ENCODE data around the gene SAMHD1. TPM values are rescaled to one million over a fixed set of nuclear protein-coding genes. Genes with fewer than 3 reads are reported as not detected.
A peak's percentile ranks its signal among the peaks of the same experiment; 100 is the strongest.
"Not testable (repeated sequence)": the region's sequence is repeated elsewhere in the genome, so short reads cannot be mapped to it uniquely, and the experiment has no call there.

The SAMHD1 gene
- total RNA-seq: 22.9 TPM

DNA sequence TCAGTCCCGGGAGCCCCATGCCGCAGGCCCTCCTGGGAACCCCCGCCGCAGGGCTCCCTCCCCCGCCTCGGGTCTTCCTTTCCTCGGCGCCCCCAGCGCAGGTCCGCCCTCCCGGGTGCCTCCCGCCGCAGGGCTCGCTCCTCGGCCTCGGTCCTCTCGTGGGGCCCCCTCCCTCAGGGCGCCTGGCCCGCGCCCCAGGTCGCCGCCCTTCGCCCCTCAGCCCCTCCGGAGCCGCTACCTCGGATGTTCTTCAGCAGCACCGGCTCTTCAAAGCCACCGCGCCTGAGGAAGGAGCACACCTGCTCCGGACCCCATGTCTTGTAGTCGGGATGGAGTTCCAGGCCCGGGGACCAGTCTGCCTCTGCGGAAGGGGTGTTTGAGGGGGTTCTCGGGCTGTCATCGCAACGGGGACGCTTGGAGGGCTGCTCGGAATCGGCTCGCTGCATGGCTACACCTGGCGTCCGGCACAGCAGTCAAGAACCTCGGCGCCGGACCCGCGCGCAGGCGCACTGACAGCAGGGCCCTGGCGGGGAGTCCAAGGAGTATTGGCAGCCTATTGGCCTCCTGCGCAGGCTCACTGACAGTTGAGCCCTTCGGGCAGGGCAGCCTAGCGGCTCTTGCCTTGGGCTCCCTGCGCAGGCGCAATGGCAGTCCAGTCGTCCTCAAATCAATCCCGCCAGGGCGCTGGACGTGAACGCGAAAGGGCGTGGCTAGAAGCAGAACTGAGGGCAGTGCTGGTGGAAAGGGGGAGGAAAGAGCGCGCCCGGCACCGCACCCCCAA lies at the start of gene SAMHD1:
TSS of gene SAMHD1 (minus strand) at position 511 of the 781 bp plus-strand sequence. CDS start at position 446, 65 bp downstream.
- DNase-seq (ENCODE audit: low read depth in 2 of 3, low spot score in 2 of 3): peak; percentile 68 to 85 (median 83)

DNA sequence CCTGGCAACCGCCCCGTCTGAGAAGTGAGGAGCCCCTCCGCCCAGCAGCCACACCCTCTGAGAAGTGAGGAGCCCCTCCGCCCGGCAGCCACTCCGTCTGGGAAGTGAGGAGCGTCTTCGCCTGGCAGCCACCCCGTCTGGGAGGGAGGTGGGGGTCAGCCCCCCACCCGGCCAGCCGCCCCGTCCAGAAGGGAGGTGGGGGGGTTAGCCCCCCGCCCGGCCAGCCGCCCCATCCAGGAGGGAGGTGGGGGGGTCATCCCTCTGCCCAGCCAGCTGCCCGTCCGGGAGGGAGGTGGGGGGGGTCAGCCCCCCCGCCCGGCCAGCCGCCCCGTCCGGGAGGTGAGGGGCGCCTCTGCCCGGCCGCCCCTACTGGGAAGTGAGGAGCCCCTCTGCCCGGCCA lies 48.7 kb upstream of the SAMHD1 start:
- DNase-seq (ENCODE audit: low read depth in 2 of 3, low spot score in 2 of 3): not testable (repeated sequence)

DNA sequence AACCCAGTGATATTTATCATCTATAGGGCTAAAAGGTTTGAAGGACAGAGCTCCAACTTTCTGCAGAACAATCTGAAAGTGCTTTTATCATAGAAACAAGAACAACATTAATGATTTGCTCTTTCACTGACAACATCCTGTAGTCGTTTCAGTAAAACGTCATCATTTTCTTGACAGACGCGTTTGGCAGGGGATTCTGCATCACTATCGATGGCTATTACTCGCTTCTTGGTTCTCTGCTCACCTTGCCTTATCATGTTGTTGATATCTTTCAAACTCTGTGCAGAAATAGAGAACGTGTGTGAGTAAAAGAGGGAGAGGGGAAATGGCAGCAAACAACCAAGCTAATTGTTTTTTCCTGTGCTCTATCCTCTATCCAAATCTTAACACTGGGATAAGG lies 47.1 kb upstream of the SAMHD1 start:
- DNase-seq (ENCODE audit: low read depth in 2 of 3, low spot score in 2 of 3): no peak

DNA sequence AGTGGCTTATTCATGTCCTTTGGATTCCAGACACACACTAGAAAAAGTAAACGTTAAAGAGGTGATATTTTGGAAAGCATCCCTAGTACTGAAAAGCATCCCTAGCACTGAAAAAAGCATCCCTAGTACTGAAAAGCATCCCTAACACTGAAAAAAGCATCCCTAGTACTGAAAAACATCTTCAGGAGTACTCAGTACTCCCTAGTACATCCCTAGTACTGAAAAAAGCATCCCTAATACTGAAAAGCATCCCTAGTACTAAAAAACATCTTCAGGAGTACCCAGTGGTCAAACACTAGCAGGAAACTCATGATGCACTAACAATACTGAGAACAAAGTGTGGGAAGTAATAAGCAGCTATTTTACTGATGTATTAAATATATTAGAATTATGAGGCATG lies 45.6 kb upstream of the SAMHD1 start:
- DNase-seq (ENCODE audit: low read depth in 2 of 3, low spot score in 2 of 3): no peak

DNA sequence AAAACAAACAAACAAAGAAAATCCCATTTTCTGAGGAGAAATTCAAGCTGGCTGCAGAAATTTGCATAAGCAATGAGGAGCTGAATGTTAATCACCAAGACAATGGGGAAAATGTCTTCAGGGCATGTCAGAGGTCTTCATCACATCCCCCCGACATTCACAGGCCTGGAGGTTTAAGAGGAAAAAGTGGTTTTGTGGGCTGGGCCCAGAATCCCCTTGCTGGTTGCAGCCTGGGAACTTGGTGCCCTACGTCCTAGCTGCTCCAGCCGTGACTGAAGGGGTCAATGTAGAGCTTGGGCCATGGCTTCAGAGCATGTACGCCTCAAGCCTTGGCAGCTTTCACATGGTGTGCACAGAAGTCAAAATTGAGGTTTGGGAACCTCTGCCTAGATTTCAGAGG lies 42.7 kb upstream of the SAMHD1 start:
- DNase-seq (ENCODE audit: low read depth in 2 of 3, low spot score in 2 of 3): not testable (repeated sequence)

DNA sequence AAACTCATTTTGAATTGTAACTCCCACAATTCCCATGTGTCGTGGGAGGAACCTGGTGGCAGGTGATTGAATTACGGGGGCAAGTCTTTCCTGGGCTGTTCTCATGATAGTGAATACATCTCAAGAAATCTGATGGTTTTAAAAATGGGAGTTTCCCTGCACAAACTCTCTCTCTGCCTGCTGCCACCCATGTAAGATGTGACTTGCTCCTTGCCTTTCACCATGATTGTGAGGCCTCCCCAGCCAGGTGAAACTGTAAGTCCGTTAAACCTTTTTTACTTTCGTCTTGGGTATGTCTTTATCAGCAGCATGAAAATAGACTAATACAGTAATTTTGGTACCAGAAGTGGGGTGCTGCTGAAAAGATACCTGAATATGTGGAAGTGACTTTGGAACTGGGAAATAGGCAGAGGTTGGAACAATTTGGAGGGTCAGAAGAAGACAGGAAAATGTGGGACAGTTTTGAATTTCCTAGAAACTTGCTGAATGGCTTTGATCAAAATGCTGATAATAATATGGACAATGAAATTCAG lies 41.4 kb upstream of the SAMHD1 start:
- no peak for DNase-seq (ENCODE audit: low read depth in 2 of 3, low spot score in 2 of 3)

DNA sequence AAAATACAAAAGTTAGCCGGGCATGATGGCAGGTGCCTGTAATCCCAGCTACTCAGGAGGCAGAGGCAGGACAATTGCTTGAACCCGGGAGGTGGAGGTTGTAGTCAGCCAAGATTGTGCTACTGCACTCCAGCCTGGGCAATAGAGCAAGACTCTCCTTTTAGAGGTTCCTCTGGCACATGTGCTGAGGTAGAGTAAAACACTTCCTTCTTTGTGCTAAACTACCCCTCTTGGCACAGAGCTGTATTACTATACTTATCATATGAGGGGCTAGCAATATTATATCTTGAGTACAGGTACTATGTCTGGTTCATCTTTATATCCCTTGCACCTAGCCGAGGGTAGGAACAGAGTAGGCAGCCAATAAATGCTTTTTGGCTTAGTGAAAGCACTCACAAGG lies 40.2 kb upstream of the SAMHD1 start:
- no peak for DNase-seq (ENCODE audit: low read depth in 2 of 3, low spot score in 2 of 3)

DNA sequence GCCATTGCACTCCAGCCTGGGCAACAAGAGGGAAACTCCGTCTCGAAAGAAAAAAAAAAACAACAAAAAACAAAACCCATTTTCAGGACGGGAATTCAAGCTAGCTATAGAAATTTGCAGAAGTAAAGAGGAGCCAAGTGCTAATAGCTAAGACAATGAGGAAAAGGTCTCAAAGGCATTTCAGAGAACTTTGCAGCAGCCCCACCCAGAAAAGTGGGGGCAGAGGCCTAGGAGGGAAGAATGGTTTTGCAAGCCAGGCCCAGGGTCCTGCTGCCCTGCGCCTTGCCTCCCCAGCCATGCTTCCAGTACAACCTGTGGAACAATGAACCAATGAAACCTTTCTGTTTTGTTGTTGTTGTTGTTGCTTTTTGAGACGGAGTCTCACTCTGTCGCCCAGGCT lies 38.3 kb upstream of the SAMHD1 start:
- DNase-seq (ENCODE audit: low read depth in 2 of 3, low spot score in 2 of 3): no peak

DNA sequence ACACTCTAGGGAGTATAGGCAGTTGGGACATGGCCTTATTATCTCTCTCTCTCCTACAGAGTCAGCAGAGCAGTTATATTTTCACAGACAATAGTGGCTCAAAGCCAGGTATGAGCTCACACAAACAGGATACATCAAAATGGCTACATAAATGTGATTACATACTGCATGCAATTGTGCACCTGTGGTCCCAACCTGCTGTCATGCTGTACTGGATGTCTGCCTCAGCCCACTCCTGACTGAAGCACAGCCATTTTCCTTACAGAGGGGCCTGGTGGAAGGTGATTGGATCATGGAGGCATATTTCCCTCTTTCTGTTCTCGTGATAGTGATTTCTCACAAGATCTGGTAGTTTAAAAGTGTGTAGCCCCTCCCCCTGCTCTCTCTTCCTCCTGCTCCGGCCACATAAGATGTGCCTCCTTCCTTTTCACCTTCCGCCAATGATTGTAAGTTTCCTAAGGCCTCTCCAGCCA lies 37.0 kb upstream of the SAMHD1 start:
- DNase-seq (ENCODE audit: low read depth in 2 of 3, low spot score in 2 of 3): no peak

DNA sequence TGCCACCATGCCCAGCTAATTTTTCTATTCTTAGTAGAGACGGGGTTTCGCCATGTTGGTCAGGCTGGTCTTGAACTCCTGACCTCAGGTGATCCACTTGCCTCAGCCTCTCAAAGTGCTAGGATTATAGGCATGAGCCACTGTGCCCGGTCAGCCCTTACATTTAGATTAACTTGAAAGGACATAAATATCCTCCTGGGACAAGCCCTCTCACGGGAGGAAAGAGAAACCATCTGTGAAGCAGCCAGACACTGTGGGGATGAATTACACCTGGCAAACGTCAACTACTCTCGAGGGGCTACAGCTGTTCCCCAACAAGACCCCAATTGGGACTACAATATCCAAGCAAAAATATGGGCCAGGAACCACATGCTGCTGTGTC lies 32.7 kb upstream of the SAMHD1 start:
- no peak for DNase-seq (ENCODE audit: low read depth in 2 of 3, low spot score in 2 of 3)

DNA sequence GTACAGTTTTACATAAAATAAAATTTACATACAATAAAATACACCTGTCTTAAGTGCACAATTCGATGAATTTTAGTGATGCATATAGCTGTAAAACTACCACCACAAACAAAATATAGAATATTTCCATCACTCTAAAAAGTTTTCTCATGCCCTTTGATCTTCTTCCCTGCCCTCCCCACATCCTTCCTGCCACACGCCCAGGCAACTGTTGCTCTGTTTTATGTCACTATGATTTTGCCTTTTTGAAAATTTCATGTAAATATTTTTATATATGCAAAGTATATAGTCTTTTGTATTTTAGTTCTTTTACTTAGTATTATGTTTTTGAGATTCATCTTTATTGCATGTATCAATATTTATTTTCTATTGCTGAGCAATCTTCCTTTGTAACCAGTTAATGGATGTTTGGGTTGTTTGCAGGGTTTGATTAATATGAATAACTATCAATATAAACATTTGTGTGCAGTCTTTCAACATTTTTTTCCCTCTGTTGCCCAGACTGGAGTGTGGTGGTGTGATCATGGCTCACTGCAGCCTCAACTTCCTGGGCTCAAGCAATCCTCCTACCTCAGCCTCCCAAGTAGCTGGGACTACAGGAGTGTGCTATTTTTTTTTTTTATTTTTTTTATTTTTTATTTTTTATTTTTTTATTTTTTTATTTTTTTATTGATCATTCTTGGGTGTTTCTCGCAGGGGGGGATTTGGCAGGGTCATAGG lies 23.8 kb upstream of the SAMHD1 start:
- peak in 2 of 3 donors; percentile 32 to 68 for DNase-seq (ENCODE audit: low read depth in 2 of 3, low spot score in 2 of 3)

DNA sequence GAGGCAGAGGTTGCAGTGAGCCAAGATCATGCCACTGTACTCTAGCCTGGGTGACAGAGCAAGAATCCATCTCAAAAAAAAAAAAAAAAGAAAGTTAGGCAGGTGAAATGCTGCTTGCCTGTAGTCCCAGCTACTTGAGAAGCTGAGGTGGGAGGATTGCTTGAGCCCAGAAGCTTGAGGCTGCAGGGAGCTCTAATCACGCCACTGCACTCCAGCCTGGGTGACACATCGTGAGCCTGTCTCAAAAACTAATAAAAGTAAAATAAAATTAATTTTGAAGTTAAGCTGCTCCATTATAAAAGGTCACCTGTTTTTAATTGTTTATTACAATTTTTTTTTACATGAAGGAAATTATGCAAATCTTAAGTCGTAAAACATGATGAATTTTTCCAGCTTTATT lies 23.2 kb upstream of the SAMHD1 start:
- DNase-seq (ENCODE audit: low read depth in 2 of 3, low spot score in 2 of 3): no peak

DNA sequence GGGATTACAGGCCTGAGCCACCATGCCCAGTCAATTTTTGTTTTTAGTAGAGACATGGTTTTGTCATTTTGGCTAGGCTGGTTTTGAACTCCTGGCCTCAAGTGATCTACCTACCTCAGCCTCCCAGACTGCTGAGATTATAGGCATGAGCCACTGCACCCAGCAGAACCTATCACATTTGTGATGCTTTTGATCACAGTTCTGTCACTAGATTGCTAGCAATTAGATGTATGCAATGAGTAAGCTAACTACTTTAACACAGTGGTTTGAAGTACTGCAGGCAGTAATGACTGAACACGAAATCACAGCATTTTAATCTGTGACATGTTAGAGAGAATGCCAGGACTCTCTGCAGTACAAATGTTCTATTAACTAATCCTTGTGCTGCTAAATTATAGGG lies 19.6 kb upstream of the SAMHD1 start:
- no peak for DNase-seq (ENCODE audit: low read depth in 2 of 3, low spot score in 2 of 3)

DNA sequence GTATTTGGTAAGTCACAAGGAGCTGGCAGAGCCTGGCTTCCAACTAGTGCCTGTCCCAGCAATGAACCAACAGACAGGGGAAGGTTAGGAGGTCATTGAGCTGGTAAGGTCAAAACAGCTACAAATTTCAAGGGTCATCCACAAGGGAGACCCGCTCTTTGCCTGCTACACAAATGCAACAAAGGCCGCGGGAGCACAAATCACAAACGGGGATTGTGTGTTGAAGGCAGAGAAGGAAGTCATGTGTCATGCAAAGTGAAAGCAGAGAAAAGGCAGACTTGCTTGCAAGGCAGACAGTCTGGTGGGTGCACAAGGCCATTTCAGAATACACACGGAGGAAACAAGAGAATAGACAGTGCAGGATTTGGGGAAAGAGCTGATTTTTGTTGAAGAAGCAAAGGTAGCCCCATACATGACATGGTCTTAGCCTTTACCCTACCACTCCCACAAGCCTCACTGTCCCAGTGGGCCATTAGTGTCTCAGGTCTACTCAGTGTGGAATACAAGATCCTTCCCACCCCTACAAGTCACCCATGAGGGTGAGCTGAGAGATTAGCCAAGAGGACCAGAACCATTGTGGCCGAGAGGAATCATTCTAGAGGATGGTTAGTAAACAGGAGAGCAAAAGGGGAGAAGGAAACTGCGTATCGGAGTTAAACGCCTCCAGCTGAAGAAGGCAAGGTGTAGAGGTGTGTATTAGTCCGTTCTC lies 18.1 kb upstream of the SAMHD1 start:
- peak in 1 of 3 donors; percentile 39 for DNase-seq (ENCODE audit: low read depth in 2 of 3, low spot score in 2 of 3)

DNA sequence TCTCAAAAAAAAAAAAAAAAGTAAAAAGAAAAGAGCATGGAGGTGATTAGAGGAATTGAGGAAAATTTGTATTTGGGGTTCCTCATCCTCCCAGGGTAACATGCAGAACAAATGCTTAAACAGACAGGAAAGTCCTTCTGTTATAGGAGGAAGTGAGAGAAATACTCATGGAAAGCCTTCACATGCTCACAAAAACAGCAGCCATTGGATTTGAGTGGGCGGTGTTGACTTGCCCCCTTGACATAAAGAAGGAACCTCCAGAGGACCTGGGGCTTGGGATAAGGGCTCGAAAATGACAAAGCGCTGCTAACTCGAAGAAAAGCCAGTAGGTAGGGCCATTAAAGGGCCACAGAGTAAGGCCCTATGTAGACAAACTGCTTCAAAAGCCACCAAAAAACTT lies 17.5 kb upstream of the SAMHD1 start:
- no peak for DNase-seq (ENCODE audit: low read depth in 2 of 3, low spot score in 2 of 3)

DNA sequence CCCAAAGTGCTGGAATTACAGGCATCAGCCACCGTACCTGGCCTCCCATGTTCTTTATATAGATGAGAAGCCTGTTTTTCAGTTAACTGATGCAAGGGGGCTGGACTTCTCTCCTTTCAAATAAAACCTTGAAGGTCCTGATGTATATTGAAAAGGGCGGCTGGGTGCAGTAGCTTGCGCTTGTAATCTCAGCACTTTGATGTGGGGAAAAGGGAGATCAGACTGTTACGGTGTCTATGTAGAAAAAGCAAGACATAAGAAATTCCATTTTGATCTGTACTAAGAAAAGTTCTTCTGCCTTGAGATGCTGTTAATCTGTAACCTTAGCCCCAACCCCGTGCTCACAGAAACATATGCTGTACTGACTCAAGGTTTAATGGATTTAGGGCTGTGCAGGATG lies 16.1 kb upstream of the SAMHD1 start:
- no peak for DNase-seq (ENCODE audit: low read depth in 2 of 3, low spot score in 2 of 3)

DNA sequence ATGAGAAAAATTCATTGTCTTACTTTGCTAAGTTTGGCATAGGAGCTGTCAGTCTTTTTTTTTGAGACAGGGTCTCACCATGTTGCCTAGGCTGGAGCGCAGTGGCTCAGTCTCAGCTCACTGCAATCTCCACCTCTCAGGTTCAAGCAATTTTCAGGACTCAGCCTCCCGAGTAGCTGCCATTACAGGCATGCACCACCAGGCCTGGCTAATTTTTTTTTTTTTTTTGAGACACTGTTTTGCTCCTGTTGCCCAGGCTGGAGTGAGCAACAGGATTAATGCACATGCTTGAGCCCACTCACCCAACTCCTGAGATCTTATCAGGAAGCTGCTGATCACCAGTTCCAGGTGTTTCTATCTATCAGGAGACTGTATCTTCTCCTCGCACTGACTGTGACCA lies 15.5 kb upstream of the SAMHD1 start:
- not testable (repeated sequence) for DNase-seq (ENCODE audit: low read depth in 2 of 3, low spot score in 2 of 3)

DNA sequence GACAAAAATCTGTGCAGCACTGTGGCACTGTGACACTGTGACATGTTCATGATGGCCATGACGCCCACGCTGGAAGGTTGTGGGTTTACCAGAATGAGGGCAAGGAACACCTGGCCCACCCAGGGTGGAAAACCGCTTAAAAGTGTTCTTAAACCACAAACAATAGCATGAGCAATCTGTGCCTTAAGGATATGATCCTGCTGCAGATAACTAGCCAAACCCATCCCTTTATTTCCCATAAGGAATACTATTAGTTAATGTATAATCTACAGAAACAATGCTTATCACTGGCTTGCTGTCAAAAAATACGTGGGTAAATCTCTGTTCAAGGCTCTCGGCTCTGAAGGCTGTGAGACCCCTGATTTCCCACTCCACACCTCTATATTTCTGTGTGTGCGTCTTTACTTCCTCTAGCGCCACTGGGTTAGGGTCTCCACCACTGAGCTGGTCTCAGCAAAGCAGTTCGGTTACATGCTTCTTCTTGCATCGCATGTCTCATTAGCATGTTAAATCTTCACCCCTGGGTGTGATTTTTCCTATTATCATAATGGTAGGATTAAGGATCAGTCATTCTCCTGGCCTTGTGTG lies 10.9 kb upstream of the SAMHD1 start:
- DNase-seq (ENCODE audit: low read depth in 2 of 3, low spot score in 2 of 3): not testable (repeated sequence)

DNA sequence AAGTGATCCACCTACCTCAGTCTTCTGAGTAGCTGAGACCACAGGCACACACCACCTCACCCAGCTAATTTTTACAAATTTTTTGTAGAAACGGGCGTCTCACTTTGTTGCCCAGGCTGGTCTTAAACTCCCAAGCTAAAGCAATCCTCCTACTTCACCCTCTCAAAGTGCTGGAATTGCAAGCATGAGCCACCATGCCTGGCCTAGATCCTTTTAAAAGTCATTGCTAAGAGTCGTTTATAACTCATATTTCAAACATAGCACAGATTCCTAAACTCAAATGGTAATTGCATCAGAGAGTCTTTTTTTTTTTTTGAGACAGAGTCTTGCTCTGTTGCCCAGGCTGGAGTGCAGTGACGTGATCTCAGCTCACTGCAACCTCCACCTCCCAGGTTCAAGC lies 7.7 kb upstream of the SAMHD1 start:
- no peak for DNase-seq (ENCODE audit: low read depth in 2 of 3, low spot score in 2 of 3)

DNA sequence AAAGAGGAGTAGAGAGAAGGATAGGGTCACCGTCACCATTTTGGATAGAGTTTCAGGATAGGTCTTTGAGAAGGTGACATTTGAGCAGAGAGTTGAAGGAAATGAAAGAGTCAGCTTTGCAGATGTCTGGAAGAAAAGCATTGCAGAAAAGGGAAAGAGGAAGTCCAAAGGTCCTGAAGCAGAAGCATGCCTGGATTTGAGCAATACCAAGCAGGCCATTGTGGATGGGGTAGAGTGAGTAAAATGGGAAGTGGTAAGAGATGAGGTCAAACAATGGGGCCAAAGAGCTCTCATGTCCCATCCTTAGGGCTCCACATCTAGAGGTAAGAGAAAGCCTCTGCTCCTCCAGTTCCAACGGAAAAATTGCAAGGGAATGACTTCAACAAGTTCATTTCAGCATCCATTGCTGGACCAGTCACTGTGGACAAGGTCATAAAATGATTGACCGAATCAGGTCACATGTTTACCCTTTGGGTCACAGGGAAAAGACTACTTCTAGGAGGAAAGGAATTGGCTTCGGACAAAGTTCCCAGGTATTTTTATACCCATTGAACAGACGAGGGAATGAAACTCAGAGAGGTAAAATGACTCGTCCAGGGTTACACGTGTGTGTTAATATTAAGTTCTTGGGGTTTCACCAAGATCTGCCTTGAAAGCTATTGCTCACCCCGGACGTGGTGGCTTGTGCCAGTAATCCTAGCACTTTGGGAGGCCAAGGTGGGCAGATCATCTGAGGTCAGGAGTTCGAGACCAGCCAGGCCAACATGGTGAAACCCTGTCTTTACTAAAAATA lies 6.6 kb upstream of the SAMHD1 start:
- peak in 1 of 3 donors; percentile 21 for DNase-seq (ENCODE audit: low read depth in 2 of 3, low spot score in 2 of 3)
